Chondrocyte (in vitro differentiated cells): ENCODE measurements around the gene KRTAP5-4. TPM values are rescaled to one million over a fixed set of nuclear protein-coding genes. Genes with fewer than 3 reads are reported as not detected.

Experiments
- DNase-seq: peaks from one replicate; pipeline ENCODE4 v3.0.0; 2021; ENCODE audit warnings: mixed read lengths, low spot score
- H3K27ac Mint-ChIP-seq: one replicate; pipeline ENCODE4 v1.8.0; 2021; ENCODE audit warnings: mild to moderate bottlenecking, moderate library complexity, mixed read lengths; ENCODE audit not compliant: unreplicated experiment
- H3K27me3 Mint-ChIP-seq: 2 replicates; pipeline ENCODE4 v1.8.0; 2021; ENCODE audit warnings: low read depth, mixed read lengths
- H3K36me3 Mint-ChIP-seq: 2 replicates; pipeline ENCODE4 v1.8.0; 2021; ENCODE audit warnings: low read depth, mixed read lengths
- H3K4me1 Mint-ChIP-seq: 2 replicates; pipeline ENCODE4 v1.8.0; 2021; ENCODE audit warnings: low read depth, mild to moderate bottlenecking, mixed read lengths
- H3K4me3 Mint-ChIP-seq: one replicate; pipeline ENCODE4 v1.8.0; 2021; ENCODE audit warnings: mild to moderate bottlenecking, moderate library complexity, mixed read lengths; ENCODE audit not compliant: unreplicated experiment
- H3K9me3 Mint-ChIP-seq: 2 replicates; pipeline ENCODE4 v1.8.0; 2021; ENCODE audit warnings: low read depth, mixed read lengths
- CTCF ChIP-seq: fragments of 200-600 bp; sonication (generic); IDR thresholded peaks from 2 replicates; pipeline ENCODE4 v1.5.0; 2021; ENCODE audit warnings: antibody characterized with exemption, mild to moderate bottlenecking, moderate library complexity
- total RNA-seq: library from RNA; stranded (reverse); gene quantifications from 3 replicates; pipeline ENCODE4 v1.2.1, GENCODE V29; 2021

KRTAP5-4 gene
- total RNA-seq, 1 donor from 2014 or later: not detected

GRCh38 chr11:1654388-1655167 is 32.6 kb upstream of the KRTAP5-4 start:
- TF ChIP-seq CTCF: no peak
- Mint-ChIP-seq H3K9me3 (no peaks in the 10 kb centered on the region), H3K36me3 (no peaks in the 10 kb centered on the region), H3K4me1 (no peaks in the 10 kb centered on the region), H3K27me3 (peaks cover 17% of the 10 kb centered on the region), H3K27ac (no peak overlapping the region), H3K4me3 (no peak overlapping the region)
- peak; percentile 59 for DNase-seq

- Mint-ChIP-seq H3K9me3 (no peaks in the 10 kb centered on the region), H3K27me3 (peaks cover 14% of the 10 kb centered on the region), H3K36me3 (no peaks in the 10 kb centered on the region), H3K27ac (no peak overlapping the region), H3K4me1 (no peaks in the 10 kb centered on the region), H3K4me3 (no peak overlapping the region)
- DNase-seq: peak; percentile 59
- TF ChIP-seq CTCF: no peak
These were observed 31.8 kb upstream of the KRTAP5-4 start for GRCh38 chr11:1653541-1654387.

- H3K4me1 Mint-ChIP-seq: no peaks in the 10 kb centered on the region
- H3K27ac Mint-ChIP-seq: no peak overlapping the region
- TF ChIP-seq CTCF: peak; percentile 100
- H3K27me3 Mint-ChIP-seq: peaks cover 13% of the 10 kb centered on the region
- H3K9me3 Mint-ChIP-seq: no peaks in the 10 kb centered on the region
- H3K4me3 Mint-ChIP-seq: no peak overlapping the region
- DNase-seq: peak; percentile 92
- H3K36me3 Mint-ChIP-seq: no peaks in the 10 kb centered on the region
These were observed 31.0 kb upstream of the KRTAP5-4 start for GRCh38 chr11:1652771-1653540.

- no peaks in the 10 kb centered on the region for H3K9me3 Mint-ChIP-seq
- H3K27ac Mint-ChIP-seq: no peak overlapping the region
- H3K4me1 Mint-ChIP-seq: no peaks in the 10 kb centered on the region
- DNase-seq: peak; percentile 56
- TF ChIP-seq CTCF: no peak
- H3K27me3 Mint-ChIP-seq: peaks cover 15% of the 10 kb centered on the region
- no peak overlapping the region for H3K4me3 Mint-ChIP-seq
- no peaks in the 10 kb centered on the region for H3K36me3 Mint-ChIP-seq
These were observed 30.5 kb upstream of the KRTAP5-4 start for GRCh38 chr11:1652442-1652770.

GRCh38 chr11:1652026-1652425 is 30.1 kb upstream of the KRTAP5-4 start:
- H3K4me3 Mint-ChIP-seq: no peak overlapping the region
- H3K27me3 Mint-ChIP-seq: peaks cover 18% of the 10 kb centered on the region
- DNase-seq: peak; percentile 58
- no peaks in the 10 kb centered on the region for H3K9me3 Mint-ChIP-seq
- TF ChIP-seq CTCF: no peak
- H3K4me1 Mint-ChIP-seq: no peaks in the 10 kb centered on the region
- no peak overlapping the region for H3K27ac Mint-ChIP-seq
- H3K36me3 Mint-ChIP-seq: no peaks in the 10 kb centered on the region
